Measurements from ENCODE around the gene MAD1L1.

GRCh38 chr7:2195400-2196246 is 37.1 kb downstream of the MAD1L1 start:
- TF ChIP-seq, protein P1, sequence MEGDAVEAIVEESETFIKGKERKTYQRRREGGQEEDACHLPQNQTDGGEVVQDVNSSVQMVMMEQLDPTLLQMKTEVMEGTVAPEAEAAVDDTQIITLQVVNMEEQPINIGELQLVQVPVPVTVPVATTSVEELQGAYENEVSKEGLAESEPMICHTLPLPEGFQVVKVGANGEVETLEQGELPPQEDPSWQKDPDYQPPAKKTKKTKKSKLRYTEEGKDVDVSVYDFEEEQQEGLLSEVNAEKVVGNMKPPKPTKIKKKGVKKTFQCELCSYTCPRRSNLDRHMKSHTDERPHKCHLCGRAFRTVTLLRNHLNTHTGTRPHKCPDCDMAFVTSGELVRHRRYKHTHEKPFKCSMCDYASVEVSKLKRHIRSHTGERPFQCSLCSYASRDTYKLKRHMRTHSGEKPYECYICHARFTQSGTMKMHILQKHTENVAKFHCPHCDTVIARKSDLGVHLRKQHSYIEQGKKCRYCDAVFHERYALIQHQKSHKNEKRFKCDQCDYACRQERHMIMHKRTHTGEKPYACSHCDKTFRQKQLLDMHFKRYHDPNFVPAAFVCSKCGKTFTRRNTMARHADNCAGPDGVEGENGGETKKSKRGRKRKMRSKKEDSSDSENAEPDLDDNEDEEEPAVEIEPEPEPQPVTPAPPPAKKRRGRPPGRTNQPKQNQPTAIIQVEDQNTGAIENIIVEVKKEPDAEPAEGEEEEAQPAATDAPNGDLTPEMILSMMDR (IDR thresholded peaks at IDR 0.05; ENCODE audit: insufficient read depth, low read depth, low read length) = no peak
- no peak for TF ChIP-seq EZH2 (IDR thresholded peaks at IDR 0.05; ENCODE audit: insufficient read depth, low read length)
